ENCODE results near the gene SLC15A1.

DNA sequence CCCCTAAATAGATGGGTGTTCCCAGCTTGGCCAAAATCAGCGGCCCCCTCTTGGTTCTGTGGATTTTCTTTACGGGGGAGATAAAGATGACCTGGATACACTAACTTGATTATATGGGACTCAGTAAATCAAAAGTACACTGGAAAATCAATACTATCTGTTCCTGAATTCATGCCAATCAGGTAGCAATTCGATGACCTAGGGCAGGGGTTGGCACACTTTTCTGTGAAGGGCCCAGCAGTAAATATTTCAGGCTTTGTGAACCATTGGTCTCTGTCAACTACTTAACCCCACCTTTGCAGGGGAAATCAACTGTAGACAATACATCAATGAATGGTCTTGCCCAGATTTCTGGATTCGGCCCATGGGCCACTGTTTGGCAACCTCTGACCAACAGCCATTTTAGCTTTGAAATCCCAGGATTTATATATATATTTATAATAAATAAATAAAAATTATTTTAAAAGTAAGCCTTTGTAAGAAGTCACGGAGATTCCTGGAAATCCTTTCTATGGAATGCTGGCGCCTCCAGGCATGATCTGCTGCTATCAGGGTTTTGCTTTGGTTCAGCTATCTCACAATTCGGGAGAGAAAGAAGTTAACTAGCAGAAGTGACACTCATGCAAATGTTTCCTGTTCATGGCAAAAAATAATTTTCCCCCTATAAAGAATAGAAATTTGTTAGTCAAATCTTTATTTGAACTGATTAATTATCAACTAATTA lies 32.8 kb downstream of the SLC15A1 start:
- TF ChIP-seq, protein P1, sequence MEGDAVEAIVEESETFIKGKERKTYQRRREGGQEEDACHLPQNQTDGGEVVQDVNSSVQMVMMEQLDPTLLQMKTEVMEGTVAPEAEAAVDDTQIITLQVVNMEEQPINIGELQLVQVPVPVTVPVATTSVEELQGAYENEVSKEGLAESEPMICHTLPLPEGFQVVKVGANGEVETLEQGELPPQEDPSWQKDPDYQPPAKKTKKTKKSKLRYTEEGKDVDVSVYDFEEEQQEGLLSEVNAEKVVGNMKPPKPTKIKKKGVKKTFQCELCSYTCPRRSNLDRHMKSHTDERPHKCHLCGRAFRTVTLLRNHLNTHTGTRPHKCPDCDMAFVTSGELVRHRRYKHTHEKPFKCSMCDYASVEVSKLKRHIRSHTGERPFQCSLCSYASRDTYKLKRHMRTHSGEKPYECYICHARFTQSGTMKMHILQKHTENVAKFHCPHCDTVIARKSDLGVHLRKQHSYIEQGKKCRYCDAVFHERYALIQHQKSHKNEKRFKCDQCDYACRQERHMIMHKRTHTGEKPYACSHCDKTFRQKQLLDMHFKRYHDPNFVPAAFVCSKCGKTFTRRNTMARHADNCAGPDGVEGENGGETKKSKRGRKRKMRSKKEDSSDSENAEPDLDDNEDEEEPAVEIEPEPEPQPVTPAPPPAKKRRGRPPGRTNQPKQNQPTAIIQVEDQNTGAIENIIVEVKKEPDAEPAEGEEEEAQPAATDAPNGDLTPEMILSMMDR (IDR thresholded peaks at IDR 0.05; ENCODE audit: poor library complexity): no peak
- no peak for TF ChIP-seq EZH2 (IDR thresholded peaks at IDR 0.05; ENCODE audit: borderline replicate concordance)

Data from hepatocyte (in vitro differentiated cells).